AG04450 (cell line): ENCODE data around the gene GKAP1. TPM values are rescaled to one million over a fixed set of nuclear protein-coding genes. Genes with fewer than 3 reads are reported as not detected.

Source experiments
- CTCF ChIA-PET: fragments of 300-600, 350-600 bp; formaldehyde crosslinking; extraction: SDS; loops from one replicate; lab custom pipeline; 2022; ENCODE audit warnings: antibody characterized with exemption, inconsistent platforms; lab: Charles Lee
- POLR2A ChIA-PET: fragments of 350-600 bp; formaldehyde crosslinking; extraction: SDS; loops from one replicate; lab custom pipeline; 2021; ENCODE audit warnings: antibody characterized with exemption, inconsistent platforms; lab: Yijun Ruan, JAX
- DNase-seq: peaks from one replicate; pipeline ENCODE4 v3.0.0-alpha.2; 2011; ENCODE audit warnings: low read depth, low spot score
- H3K27ac ChIP-seq: one replicate; pipeline ENCODE4 v1.5.1; 2012; ENCODE audit warnings: low read depth, low read length, control low read depth
- H3K27me3 ChIP-seq: one replicate; pipeline ENCODE4 v1.6.0; 2012; ENCODE audit warnings: low read length; ENCODE audit not compliant: control insufficient read depth, insufficient read depth
- H3K4me3 ChIP-seq: 2 replicates; pipeline ENCODE4 v1.5.1; 2011; ENCODE audit warnings: mild to moderate bottlenecking, low read depth, low read length, control low read depth
- H3K9me3 ChIP-seq: 2 replicates; pipeline ENCODE4 v1.5.1; 2012; ENCODE audit warnings: low read length; ENCODE audit not compliant: control insufficient read depth, insufficient read depth
- polyA plus RNA-seq: library from polyadenylated mRNA; depleted of rRNA; stranded (reverse); fragments of >200 nt; gene quantifications from 2 replicates; pipeline ENCODE4 v1.2.3, GENCODE V29; 2011
- TF ChIP-seq, protein P1 (sequence below): IDR thresholded peaks from 2 replicates; pipeline ENCODE4 v1.5.1; 2011; ENCODE audit warnings: low read depth, low read length, control low read depth, inconsistent platforms

The GKAP1 gene
- polyA plus RNA-seq, 1 experiment = 4.7 TPM

DNA sequence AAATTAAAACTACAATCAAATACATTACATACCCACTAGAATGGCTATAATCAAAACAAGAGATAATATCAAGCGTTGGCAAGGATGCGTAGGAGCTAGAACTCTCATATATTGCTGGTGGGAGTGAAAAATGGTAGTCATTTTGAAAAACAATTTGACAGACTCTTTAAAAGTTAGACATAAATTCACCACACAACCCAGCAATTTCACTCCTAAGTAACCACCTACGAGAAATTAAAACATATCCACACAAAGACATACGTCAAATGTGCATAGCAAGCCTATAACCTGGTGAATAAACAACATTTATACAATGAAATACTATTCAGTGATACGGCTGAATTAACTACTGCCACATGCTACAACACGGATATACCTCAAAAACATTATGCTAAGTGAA is 44.7 kb downstream of the GKAP1 start:
- no peak for DNase-seq
- ChIA-PET CTCF (interaction anchor here (0.6 kb wide), 1 partner anchor 87 kb away, joined by 5 read pairs; no protein-coding TSS in a partner anchor), POLR2A (no interaction called here)
- no peaks in the 10 kb centered on the region for H3K27me3 ChIP-seq
- no peak overlapping the region for H3K4me3 ChIP-seq
- TF ChIP-seq, protein P1, sequence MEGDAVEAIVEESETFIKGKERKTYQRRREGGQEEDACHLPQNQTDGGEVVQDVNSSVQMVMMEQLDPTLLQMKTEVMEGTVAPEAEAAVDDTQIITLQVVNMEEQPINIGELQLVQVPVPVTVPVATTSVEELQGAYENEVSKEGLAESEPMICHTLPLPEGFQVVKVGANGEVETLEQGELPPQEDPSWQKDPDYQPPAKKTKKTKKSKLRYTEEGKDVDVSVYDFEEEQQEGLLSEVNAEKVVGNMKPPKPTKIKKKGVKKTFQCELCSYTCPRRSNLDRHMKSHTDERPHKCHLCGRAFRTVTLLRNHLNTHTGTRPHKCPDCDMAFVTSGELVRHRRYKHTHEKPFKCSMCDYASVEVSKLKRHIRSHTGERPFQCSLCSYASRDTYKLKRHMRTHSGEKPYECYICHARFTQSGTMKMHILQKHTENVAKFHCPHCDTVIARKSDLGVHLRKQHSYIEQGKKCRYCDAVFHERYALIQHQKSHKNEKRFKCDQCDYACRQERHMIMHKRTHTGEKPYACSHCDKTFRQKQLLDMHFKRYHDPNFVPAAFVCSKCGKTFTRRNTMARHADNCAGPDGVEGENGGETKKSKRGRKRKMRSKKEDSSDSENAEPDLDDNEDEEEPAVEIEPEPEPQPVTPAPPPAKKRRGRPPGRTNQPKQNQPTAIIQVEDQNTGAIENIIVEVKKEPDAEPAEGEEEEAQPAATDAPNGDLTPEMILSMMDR = no peak
- H3K27ac ChIP-seq = no peak overlapping the region
- H3K9me3 ChIP-seq = no peaks in the 10 kb centered on the region

DNA sequence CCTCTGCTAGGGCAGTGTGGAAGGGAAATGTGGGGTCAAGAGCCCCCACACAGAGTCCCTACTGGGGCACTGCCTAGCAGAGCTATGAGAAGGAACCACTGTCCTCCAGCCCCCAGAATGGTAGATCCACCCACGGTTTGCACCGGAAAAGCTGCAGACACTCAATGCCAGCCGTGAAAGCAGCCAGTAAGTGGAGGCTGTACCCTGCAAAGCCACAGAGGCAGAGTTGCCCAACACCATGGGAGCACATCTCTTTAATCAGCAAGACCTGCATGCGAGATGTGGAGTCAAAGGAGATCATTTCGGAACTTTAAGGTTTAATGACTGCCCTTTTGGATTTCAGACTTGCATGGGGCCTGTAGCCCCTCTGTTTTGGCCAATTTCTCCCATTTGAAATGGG is 52.2 kb downstream of the GKAP1 start:
- Histone ChIP-seq H3K27me3 (no peaks in the 10 kb centered on the region), H3K27ac (no peak overlapping the region), H3K9me3 (no peaks in the 10 kb centered on the region), H3K4me3 (no peak overlapping the region)
- ChIA-PET CTCF (no interaction called here), POLR2A (no interaction called here)
- TF ChIP-seq, protein P1 = no peak
- no peak for DNase-seq

DNA sequence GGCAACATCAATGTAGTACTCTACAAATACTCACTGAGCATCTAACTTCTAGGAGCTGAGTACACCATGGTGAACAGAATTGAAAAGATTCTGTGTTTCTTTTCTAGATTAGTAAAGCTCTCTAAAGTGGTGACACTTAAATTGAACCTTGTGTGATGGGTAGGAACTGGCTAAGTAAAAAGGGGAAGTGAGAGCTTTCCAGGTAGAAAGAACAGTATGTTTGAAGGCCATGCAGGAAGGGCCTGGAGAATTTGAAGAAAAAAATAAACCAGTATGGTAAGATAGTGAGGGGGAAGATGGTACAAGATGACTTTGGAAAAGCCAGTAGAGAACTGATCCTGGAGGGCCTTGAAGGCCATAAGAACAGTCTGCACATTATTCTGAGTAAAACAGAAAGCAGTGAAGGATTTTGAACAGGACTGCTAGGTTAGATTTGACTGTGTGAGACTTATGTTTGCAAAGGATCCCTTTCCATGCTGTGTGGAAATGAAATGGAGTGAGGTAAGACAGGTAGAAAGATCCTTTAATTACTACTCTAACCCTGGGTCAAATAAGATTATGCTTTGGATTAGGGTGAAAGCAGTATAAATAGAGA is 63.1 kb downstream of the GKAP1 start:
- Histone ChIP-seq H3K9me3 (no peaks in the 10 kb centered on the region), H3K27me3 (no peaks in the 10 kb centered on the region), H3K27ac (no peak overlapping the region), H3K4me3 (no peak overlapping the region)
- ChIA-PET POLR2A (no interaction called here), CTCF (interaction anchor here (0.6 kb wide), 1 partner anchor 105 kb away, joined by 3 read pairs; no protein-coding TSS in a partner anchor)
- TF ChIP-seq, protein P1 = no peak
- no peak for DNase-seq

DNA sequence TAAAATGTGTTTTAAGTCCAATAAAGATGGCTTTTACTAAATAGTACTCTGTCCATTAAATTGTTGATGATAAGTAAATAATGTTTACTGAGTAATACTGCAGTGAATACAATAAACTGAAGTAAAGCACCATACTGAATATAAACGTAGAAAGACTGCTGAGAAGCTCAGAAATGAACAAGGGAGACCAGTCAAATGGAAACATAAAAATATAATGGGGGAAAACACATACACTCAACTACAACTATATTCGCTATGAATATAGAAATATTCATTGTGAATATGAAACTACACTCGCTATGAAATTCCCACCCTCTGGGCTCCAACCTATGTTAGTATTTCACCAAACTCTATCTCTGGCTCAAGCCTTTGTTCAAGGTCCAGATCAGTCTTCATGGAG is 67.9 kb downstream of the GKAP1 start:
- no peak for DNase-seq
- no peak overlapping the region for H3K4me3 ChIP-seq
- ChIA-PET CTCF (no interaction called here), POLR2A (no interaction called here)
- H3K27ac ChIP-seq = no peak overlapping the region
- no peaks in the 10 kb centered on the region for H3K9me3 ChIP-seq
- TF ChIP-seq, protein P1 = no peak
- H3K27me3 ChIP-seq = no peaks in the 10 kb centered on the region

DNA sequence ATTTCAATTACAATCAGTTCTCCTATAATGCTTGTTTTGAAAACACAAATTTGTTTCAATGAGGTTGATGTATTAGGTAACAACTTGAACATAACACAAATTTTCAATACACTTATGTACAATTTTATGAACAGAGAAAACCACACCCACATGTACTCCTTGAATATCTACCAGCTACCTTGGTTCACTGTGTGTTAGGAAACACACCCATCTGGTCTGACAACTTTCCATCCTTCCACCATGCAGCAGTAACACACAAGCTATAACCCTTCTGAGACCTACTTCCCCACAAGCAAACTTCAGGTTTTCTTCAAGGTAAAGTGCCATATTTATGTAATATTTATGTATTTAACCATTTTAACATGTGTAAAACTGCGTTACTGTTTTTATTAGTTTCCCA is 73.4 kb downstream of the GKAP1 start:
- POLR2A ChIA-PET = no interaction called here

More for the DNA sequence above, 73.4 kb downstream of the GKAP1 start:
- Histone ChIP-seq H3K4me3 (no peak overlapping the region), H3K9me3 (no peaks in the 10 kb centered on the region), H3K27ac (no peak overlapping the region), H3K27me3 (no peaks in the 10 kb centered on the region)
- DNase-seq = no peak
- TF ChIP-seq, protein P1 = no peak
- CTCF ChIA-PET = no interaction called here
